Measurements from ENCODE around the gene LRBA. TPM values are rescaled to one million over a fixed set of nuclear protein-coding genes. Genes with fewer than 3 reads are reported as not detected.
"Not testable (repeated sequence)": the region's sequence is repeated elsewhere in the genome, so short reads cannot be mapped to it uniquely, and the experiment has no call there.

The LRBA gene
- total RNA-seq, 1 experiment from 2014 or later = 69.1 TPM

GRCh38 chr4:150569384-150569987 lies 445.6 kb downstream of the LRBA start:
- ChIA-PET POLR2A (no interaction called here), CTCF (no interaction called here)
- Mint-ChIP-seq H3K4me1 (no peaks in the 10 kb centered on the region), H3K27me3 (ENCODE audit: low read depth) (no peaks in the 10 kb centered on the region), H3K36me3 (peaks cover 7% of the 10 kb centered on the region), H3K4me3 (no peak overlapping the region), H3K9me3 (peaks cover 7% of the 10 kb centered on the region), H3K27ac (no peak overlapping the region)
- TF ChIP-seq, protein P1, sequence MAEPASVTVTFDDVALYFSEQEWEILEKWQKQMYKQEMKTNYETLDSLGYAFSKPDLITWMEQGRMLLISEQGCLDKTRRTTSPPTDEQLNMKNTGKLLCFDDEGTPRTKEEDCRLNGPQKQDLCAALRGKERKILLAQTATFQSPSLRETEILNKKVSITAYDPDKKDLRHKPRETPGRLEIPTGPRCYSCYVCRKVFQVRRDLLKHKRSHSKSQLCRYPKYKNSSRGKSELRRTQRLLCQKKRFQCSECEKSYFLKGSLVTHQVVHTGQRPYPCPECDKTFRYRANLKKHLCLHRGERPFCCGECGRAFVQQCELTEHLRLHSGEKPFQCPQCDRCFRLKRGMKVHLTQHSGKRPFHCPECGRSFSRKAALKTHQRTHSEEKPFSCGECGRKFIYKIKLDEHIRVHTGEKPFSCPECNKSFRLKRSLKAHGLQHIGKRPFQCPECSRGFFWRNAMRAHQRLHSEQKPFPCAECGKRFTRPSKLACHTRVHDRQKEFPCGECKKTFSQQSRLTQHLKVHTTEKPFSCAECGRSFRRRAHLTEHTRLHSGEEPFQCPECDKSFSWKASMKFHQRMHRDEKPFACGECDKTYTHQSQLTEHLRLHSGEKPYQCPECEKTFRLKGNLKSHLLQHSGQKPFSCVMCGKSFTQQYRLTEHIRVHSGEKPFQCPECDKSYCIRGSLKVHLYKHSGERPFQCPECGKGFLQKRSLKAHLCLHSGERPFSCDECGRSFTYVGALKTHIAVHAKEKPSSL (CRISPR knock-in tag; conservative IDR thresholded peaks at IDR 0.05) = no peak
- DNase-seq (ENCODE audit: low spot score) (no peak), ATAC-seq (no peak)

DNA sequence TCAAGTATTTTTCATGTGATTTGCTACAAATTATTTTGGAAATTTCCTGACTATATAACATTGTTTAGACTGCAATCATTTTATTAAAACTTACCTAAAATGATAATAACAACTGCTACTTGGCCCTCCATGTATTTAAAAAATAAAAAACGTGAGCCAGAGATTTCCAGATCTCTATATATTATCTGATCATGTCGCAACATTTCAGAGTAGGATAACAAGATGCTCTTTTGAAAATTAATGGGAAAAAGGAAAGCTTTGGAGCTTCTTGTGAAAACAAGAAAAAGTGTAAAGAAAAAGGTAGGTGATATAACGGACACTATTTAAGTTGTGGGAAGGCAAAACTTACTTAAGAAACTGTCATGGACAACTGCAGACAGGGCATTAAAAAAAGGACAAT lies 448.0 kb downstream of the LRBA start:
- no peaks in the 10 kb centered on the region for H3K27me3 Mint-ChIP-seq (ENCODE audit: low read depth)
- CTCF ChIA-PET = no interaction called here

DNA sequence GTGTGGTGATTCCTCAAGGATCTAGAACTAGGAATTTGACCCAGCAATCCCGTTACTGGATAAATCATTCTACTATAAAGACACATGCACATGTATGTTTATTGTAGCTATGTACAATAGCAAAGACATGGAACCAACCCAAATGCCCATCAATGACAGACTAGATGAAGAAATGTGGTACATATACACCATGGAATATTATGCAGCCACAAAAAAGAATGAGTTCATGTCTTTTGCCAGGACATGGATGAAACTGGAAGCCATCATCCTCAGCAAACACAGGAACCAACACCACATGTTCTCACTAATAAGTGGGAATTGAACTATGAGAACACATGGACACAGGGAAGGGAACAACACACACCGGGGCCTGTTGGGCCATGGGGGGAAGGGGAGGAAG lies 450.1 kb downstream of the LRBA start:
- H3K4me3 Mint-ChIP-seq; POLR2A ChIA-PET; H3K4me1 Mint-ChIP-seq; H3K27ac Mint-ChIP-seq; H3K27me3 Mint-ChIP-seq (ENCODE audit: low read depth); DNase-seq (ENCODE audit: low spot score); ATAC-seq; H3K9me3 Mint-ChIP-seq; H3K36me3 Mint-ChIP-seq: not testable (repeated sequence)
- CTCF ChIA-PET = interaction anchor here (0.5 kb wide), 1 partner anchor 14 kb away, joined by 6 read pairs; no protein-coding TSS in a partner anchor

More for the DNA sequence above, 448.0 kb downstream of the LRBA start:
- no peak for TF ChIP-seq USF2 (CRISPR knock-in tag; IDR thresholded peaks at IDR 0.05)
- no peak for TF ChIP-seq JAZF1 (CRISPR knock-in tag; IDR thresholded peaks at IDR 0.05)
- TF ChIP-seq AR (CRISPR knock-in tag; IDR thresholded peaks at IDR 0.05) = no peak
- TF ChIP-seq, protein P2, sequence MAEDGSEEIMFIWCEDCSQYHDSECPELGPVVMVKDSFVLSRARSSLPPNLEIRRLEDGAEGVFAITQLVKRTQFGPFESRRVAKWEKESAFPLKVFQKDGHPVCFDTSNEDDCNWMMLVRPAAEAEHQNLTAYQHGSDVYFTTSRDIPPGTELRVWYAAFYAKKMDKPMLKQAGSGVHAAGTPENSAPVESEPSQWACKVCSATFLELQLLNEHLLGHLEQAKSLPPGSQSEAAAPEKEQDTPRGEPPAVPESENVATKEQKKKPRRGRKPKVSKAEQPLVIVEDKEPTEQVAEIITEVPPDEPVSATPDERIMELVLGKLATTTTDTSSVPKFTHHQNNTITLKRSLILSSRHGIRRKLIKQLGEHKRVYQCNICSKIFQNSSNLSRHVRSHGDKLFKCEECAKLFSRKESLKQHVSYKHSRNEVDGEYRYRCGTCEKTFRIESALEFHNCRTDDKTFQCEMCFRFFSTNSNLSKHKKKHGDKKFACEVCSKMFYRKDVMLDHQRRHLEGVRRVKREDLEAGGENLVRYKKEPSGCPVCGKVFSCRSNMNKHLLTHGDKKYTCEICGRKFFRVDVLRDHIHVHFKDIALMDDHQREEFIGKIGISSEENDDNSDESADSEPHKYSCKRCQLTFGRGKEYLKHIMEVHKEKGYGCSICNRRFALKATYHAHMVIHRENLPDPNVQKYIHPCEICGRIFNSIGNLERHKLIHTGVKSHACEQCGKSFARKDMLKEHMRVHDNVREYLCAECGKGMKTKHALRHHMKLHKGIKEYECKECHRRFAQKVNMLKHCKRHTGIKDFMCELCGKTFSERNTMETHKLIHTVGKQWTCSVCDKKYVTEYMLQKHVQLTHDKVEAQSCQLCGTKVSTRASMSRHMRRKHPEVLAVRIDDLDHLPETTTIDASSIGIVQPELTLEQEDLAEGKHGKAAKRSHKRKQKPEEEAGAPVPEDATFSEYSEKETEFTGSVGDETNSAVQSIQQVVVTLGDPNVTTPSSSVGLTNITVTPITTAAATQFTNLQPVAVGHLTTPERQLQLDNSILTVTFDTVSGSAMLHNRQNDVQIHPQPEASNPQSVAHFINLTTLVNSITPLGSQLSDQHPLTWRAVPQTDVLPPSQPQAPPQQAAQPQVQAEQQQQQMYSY (CRISPR knock-in tag; IDR thresholded peaks at IDR 0.05) = no peak
- H3K36me3 Mint-ChIP-seq = peaks cover 10% of the 10 kb centered on the region
- H3K9me3 Mint-ChIP-seq = peaks cover 8% of the 10 kb centered on the region
- DNase-seq (ENCODE audit: low spot score) = no peak
- no peak overlapping the region for H3K4me3 Mint-ChIP-seq
- POLR2A ChIA-PET = no interaction called here
- H3K4me1 Mint-ChIP-seq = no peaks in the 10 kb centered on the region
- ATAC-seq = no peak
- no peak overlapping the region for H3K27ac Mint-ChIP-seq

- no peaks in the 10 kb centered on the region for H3K4me1 Mint-ChIP-seq
- no peak for ATAC-seq
- peaks cover 8% of the 10 kb centered on the region for H3K9me3 Mint-ChIP-seq
- H3K36me3 Mint-ChIP-seq = peaks cover 10% of the 10 kb centered on the region
- no peaks in the 10 kb centered on the region for H3K27me3 Mint-ChIP-seq (ENCODE audit: low read depth)
- CTCF ChIA-PET = no interaction called here
- H3K27ac Mint-ChIP-seq = no peak overlapping the region
- TF ChIP-seq NR3C1 (CRISPR knock-in tag; conservative IDR thresholded peaks at IDR 0.05; ENCODE audit: low read depth) (no peak), NFE2L1 (CRISPR knock-in tag; IDR thresholded peaks at IDR 0.05) (no peak), SMAD3 (CRISPR knock-in tag; IDR thresholded peaks at IDR 0.05; ENCODE audit: borderline replicate concordance) (no peak), ZNF317 (CRISPR knock-in tag; IDR thresholded peaks at IDR 0.05; ENCODE audit: borderline replicate concordance, low read depth) (no peak), E2F5 (CRISPR knock-in tag; IDR thresholded peaks at IDR 0.05) (no peak), CREB1 (CRISPR knock-in tag; IDR thresholded peaks at IDR 0.05) (no peak), ETV6 (CRISPR knock-in tag; IDR thresholded peaks at IDR 0.05) (no peak), FOXJ3 (CRISPR knock-in tag; IDR thresholded peaks at IDR 0.05; ENCODE audit: borderline replicate concordance) (no peak), NR2C2 (CRISPR knock-in tag; IDR thresholded peaks at IDR 0.05) (no peak), TEAD4 (CRISPR knock-in tag; IDR thresholded peaks at IDR 0.05) (no peak)
- TF ChIP-seq, protein P3, sequence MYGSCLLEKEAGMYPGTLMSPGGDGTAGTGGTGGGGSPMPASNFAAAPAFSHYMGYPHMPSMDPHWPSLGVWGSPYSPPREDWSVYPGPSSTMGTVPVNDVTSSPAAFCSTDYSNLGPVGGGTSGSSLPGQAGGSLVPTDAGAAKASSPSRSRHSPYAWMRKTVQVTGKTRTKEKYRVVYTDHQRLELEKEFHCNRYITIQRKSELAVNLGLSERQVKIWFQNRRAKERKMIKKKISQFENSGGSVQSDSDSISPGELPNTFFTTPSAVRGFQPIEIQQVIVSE (CRISPR knock-in tag; IDR thresholded peaks at IDR 0.05; ENCODE audit: borderline replicate concordance) = no peak
- H3K4me3 Mint-ChIP-seq = no peak overlapping the region
- POLR2A ChIA-PET = no interaction called here
- no peak for DNase-seq (ENCODE audit: low spot score)
These were observed 452.3 kb downstream of the LRBA start for GRCh38 chr4:150562751-150563150.
